KOPT-K1 (cell line): ENCODE data around the gene PAN3.

Experiments
- H3K27ac ChIP-seq: fragments of 200-600 bp; sonication (generic); 2 replicates; pipeline ENCODE4 v1.5.1; 2016; ENCODE audit warnings: antibody characterized with exemption, mild to moderate bottlenecking, low read depth, low read length; ENCODE audit not compliant: poor library complexity, severe bottlenecking
- H3K36me3 ChIP-seq: fragments of 200-600 bp; sonication (generic); 2 replicates; pipeline ENCODE4 v1.5.1; 2017; ENCODE audit warnings: antibody characterized with exemption, mild to moderate bottlenecking, low read length, moderate library complexity; ENCODE audit not compliant: insufficient read depth
- H3K9me3 ChIP-seq: fragments of 200-600 bp; sonication (generic); 2 replicates; pipeline ENCODE4 v1.5.1; 2017; ENCODE audit warnings: antibody characterized with exemption, low read length, mild to moderate bottlenecking; ENCODE audit not compliant: insufficient read depth, poor library complexity, severe bottlenecking

PAN3 gene

GRCh38 chr13:28340272-28340793 lies 202.0 kb downstream of the PAN3 start:
- H3K36me3 ChIP-seq, result no peaks in the 10 kb centered on the region
- H3K27ac ChIP-seq, result no peak overlapping the region
- H3K9me3 ChIP-seq, result no peaks in the 10 kb centered on the region

GRCh38 chr13:28342251-28342650 lies 203.9 kb downstream of the PAN3 start:
- Histone ChIP-seq H3K27ac (no peak overlapping the region), H3K9me3 (no peaks in the 10 kb centered on the region), H3K36me3 (no peaks in the 10 kb centered on the region)

DNA sequence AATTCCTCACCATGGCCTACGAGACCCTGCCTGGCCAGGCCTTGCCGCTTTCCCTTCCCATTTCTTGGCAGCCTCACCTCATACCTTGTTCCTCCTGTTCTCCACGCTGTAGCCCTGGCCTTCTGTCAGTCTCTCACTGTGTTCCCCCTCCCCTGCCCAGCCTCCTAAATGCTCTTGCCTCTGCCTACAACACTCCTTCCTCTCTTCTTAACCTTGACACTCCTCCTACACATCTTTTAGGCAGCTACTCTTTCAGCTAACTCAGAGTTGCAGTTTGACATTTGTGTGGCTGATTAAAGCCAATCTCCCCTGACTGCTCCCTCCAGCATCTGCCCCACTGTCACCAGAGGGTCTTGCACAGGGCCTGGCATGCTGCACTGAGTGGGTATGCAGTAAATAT lies 205.8 kb downstream of the PAN3 start:
- H3K9me3 ChIP-seq, result no peaks in the 10 kb centered on the region
- no peak overlapping the region for H3K27ac ChIP-seq
- no peaks in the 10 kb centered on the region for H3K36me3 ChIP-seq
